Choroid plexus epithelial cell (primary cell): Measurements from ENCODE around the gene CRIM1.

Experiments used
- DNase-seq: peaks from one replicate; pipeline ENCODE4 v3.0.0-alpha.2; 2010; ENCODE audit warnings: low read depth
- H3K4me3 ChIP-seq: 2 replicates; pipeline ENCODE4 v1.5.1; 2011; ENCODE audit warnings: low read depth, mild to moderate bottlenecking, control low read depth, low read length, moderate library complexity
- TF ChIP-seq, protein P1 (sequence below): conservative IDR thresholded peaks from 2 replicates; pipeline ENCODE4 v1.5.1; 2011; ENCODE audit warnings: low read depth, mild to moderate bottlenecking, control low read depth, inconsistent platforms, low read length, moderate library complexity

Gene CRIM1

DNA sequence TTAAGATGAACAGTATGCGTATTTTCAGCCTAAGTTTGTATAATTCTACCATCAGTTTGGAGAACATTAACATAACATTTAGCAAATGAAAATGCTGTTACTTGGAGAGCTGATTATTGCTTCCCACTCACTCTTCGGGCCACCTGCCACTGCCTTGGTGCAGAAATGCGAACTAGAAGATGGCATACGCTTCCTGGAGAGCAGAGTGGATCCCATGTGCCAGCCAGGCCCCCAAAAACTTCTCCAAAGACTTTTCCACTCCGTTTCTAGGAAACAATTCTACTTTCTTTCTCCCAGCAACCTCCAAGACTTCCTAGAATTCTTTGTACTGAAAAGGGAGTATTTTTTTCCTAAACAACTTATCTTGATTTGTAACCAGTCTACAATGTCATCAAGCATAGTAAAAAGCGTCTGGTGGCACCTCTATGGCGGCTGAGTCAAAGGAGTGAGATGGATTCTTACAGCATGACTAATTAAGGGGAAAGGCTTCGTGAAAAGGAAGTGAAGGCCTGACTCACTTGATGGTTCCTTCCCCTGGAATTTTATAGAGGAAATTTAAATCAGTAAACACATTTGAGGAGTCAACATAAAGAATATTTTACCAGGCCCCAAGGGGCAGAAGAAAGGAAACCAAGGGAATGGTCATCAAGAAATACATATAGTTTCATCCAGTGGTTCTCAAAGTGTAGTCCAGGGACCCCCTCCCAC is 205.8 kb downstream of the CRIM1 start:
- DNase-seq = peak; percentile 88
- H3K4me3 ChIP-seq = no peak overlapping the region

DNA sequence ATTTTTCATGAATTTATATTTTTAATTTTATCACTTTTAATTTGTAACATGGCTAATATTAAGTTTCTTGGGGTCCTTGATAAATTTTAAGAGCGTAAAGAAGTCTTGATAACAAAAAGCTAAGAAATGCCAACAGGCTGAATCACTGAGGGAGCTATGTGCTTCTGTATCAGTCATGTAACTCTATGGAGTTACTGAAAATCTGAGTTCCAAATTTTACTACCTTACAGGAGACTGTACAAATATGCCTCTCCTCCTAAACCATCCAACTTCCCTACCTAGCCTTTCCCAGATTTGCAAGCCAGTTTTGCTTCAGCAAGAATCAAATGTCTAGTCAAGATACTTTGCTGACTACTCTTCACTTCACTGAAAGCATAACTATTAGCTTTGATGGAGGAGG is 206.7 kb downstream of the CRIM1 start:
- TF ChIP-seq, protein P1, sequence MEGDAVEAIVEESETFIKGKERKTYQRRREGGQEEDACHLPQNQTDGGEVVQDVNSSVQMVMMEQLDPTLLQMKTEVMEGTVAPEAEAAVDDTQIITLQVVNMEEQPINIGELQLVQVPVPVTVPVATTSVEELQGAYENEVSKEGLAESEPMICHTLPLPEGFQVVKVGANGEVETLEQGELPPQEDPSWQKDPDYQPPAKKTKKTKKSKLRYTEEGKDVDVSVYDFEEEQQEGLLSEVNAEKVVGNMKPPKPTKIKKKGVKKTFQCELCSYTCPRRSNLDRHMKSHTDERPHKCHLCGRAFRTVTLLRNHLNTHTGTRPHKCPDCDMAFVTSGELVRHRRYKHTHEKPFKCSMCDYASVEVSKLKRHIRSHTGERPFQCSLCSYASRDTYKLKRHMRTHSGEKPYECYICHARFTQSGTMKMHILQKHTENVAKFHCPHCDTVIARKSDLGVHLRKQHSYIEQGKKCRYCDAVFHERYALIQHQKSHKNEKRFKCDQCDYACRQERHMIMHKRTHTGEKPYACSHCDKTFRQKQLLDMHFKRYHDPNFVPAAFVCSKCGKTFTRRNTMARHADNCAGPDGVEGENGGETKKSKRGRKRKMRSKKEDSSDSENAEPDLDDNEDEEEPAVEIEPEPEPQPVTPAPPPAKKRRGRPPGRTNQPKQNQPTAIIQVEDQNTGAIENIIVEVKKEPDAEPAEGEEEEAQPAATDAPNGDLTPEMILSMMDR = no peak
- no peak overlapping the region for H3K4me3 ChIP-seq
- DNase-seq = peak; percentile 80

More for the DNA sequence above, 205.8 kb downstream of the CRIM1 start:
- TF ChIP-seq, protein P1 = no peak

DNA sequence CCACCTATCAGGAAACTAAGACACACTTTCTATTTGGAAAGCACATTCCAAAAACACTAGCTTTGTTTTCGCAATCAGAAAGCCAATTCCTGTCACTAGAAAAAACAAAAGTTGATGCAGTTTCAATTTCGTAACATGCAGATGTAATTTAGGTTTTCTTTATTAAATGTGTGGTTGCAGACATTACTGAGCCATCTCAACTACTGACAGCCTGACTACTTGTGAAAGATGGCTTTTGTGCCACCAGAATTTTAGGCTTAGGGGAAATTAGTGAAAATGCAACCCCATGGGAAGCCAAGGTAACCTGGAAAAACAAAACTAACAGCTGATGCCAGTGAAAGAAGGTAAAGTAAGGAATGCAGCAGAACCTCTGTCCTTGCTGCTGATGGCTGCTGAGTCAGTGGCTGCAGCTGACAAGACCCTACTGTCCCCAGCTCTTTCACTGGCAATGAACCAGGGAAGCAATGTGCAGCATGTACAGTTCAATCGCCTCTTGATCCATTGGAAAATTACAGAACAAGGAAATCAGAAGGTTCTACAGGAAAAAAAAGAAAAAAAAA is 207.5 kb downstream of the CRIM1 start:
- peak; percentile 78 for DNase-seq
- H3K4me3 ChIP-seq = peak overlapping the region; percentile 25
- TF ChIP-seq, protein P1 = no peak

DNA sequence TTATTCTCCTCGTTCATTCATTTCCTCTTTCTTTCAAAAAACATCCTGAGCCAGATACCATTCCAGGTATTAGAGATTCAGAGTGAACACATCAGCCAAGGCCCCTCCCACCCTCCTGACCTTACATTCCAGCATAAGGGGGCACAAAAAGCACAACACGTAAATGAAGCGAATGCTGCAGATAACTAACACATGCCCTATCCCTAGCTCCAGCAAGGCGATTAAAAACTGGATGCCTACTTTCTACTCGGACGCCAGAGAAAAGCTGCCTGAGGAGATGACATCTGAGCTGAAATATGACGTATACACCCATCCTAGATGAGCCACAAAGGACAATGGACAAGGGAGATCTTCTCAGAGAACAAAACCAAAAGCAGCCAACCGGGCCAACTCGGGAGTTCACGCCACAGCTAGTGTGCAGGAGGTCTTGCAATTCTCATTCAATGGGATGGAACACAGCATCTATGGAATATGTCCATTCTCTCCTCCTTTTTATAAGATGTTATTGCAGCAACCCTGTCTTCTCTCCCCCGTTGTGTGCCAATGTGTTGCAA is 208.9 kb downstream of the CRIM1 start:
- DNase-seq = no peak
- TF ChIP-seq, protein P1 = no peak

DNA sequence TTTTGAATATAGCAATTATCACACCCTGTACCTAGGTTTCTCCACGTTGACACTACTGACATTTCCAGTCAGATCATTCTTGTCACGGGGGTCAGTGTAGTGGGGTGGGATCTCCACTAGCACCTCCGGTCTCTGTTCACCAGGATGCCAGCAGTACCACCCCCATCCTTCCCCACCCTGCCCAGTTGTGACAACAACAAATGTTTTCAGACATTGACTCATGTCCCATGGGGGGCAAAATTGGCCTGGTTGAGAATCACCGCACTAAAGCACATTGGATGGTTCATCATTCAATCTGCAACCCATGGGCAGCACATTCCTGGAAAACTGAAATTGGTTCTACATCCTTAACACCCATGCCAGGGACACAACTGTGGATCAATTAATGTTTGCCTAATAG is 210.1 kb downstream of the CRIM1 start:
- no peak for DNase-seq
- no peak overlapping the region for H3K4me3 ChIP-seq
- TF ChIP-seq, protein P1 = no peak

More for the DNA sequence above, 208.9 kb downstream of the CRIM1 start:
- H3K4me3 ChIP-seq = no peak overlapping the region

DNA sequence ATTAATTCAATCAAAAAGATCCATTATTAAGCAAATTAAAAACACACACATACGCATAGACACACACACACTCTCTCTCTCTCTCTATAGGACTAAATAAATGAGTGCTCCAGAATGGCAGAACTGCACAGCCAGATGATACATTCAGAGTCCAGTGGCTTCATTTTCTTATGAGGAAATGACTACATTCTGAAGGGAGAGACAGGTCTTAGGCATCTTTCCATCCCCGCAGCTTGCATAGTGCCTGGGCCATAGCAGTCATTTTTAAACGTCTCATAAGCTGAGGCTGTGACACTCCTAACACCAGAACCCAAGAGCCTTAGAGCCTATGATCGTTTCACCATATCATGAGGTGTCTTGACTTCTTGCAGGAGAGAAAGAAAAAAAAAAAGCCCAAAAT is 211.3 kb downstream of the CRIM1 start:
- H3K4me3 ChIP-seq = no peak overlapping the region
- TF ChIP-seq, protein P1 = no peak
- DNase-seq = no peak
